ENCODE data around the gene PHKA2.

- TF ChIP-seq EZH2 (IDR thresholded peaks at IDR 0.05; ENCODE audit: borderline replicate concordance) (no peak), CTCF (IDR thresholded peaks at IDR 0.05; ENCODE audit: poor library complexity) (no peak)
Measured at GRCh38 chrX:18955676-18956075, 28.2 kb downstream of the PHKA2 start.
